AG09309 (cell line): Measurements from ENCODE around the gene UBC.
"Not testable (repeated sequence)": the region's sequence is repeated elsewhere in the genome, so short reads cannot be mapped to it uniquely, and the experiment has no call there.

Experiments
- DNase-seq: peaks from one replicate; pipeline ENCODE4 v3.0.0-alpha.2; 2010; ENCODE audit warnings: low read depth
- H3K4me3 ChIP-seq: 2 replicates; pipeline ENCODE4 v1.5.1; 2011; ENCODE audit warnings: mild to moderate bottlenecking, low read depth, low read length, moderate library complexity; ENCODE audit not compliant: control insufficient read depth
- CTCF ChIP-seq: IDR thresholded peaks from 2 replicates; pipeline ENCODE4 v1.5.1; 2011; ENCODE audit warnings: mild to moderate bottlenecking, low read depth, low read length, inconsistent platforms; ENCODE audit not compliant: insufficient read depth, control insufficient read depth; ENCODE audit errors: missing control alignments

Gene UBC

GRCh38 chr12:124920353-124920935 is 6.0 kb upstream of the UBC start:
- no peak overlapping the region for H3K4me3 ChIP-seq
- no peak for TF ChIP-seq CTCF
- DNase-seq = no peak

- TF ChIP-seq CTCF = no peak
- H3K4me3 ChIP-seq = no peak overlapping the region
- no peak for DNase-seq
Measured at GRCh38 chr12:124919521-124920352, 5.3 kb upstream of the UBC start.

- H3K4me3 ChIP-seq, DNase-seq: not testable (repeated sequence)
Measured at GRCh38 chr12:124918622-124918988, 4.2 kb upstream of the UBC start.

- TF ChIP-seq CTCF = no peak
Measured at GRCh38 chr12:124917841-124918621, 3.6 kb upstream of the UBC start.

GRCh38 chr12:124917135-124917840 is 2.8 kb upstream of the UBC start:
- no peak for TF ChIP-seq CTCF
- H3K4me3 ChIP-seq = peak overlapping the region; percentile 26

More at GRCh38 chr12:124917841-124918621, 3.6 kb upstream of the UBC start:
- DNase-seq = no peak
- peak overlapping the region; percentile 18 for H3K4me3 ChIP-seq

DNA sequence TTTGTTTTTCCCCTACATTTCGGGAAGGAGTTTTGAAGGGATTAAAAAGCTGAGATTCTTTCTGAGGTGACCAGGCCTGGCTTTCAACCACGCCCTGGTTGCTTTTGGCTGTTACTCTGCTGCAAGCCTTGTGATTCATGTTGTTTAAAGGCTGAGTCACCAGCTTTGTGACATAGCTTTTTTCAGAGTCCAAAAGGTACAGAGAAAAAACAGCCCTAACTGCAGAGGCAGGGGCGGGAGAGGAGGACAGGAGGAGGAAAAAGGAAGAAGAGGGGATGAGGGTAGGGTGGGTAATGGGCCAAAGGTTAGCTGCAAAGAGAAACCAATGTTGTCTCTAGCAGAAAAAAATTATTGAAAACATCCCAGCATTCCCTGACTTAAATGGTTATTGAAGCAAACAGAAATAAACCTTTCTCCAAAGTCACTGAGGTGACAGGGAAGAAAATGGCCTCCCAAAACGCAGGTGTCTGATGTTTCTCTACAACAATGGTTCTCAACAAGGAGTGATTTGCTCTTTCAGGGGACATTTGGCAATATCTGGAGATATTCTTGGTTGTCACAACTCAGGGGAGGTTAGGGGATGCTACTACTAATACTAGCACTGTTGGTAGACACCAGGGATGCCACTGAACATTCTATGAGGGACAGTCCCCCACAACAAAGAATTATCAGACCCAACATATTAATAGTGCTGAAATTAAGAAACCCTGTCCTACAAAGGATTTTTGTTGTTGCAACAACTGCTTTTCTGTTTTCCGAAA is 2.1 kb upstream of the UBC start:
- TF ChIP-seq CTCF = no peak
- peak overlapping the region; percentile 35 for H3K4me3 ChIP-seq
- peak; percentile 77 for DNase-seq

More at GRCh38 chr12:124917135-124917840, 2.8 kb upstream of the UBC start:
- peak; percentile 99 for DNase-seq
